GM21447 (cell line): ENCODE data around the gene SASH1.

Experiments
- ATAC-seq: cut with Tn5 transposase; IDR thresholded peaks from one replicate; pipeline ENCODE4 v1.9.1; 2021; ENCODE audit not compliant: unreplicated experiment

SASH1 gene

DNA sequence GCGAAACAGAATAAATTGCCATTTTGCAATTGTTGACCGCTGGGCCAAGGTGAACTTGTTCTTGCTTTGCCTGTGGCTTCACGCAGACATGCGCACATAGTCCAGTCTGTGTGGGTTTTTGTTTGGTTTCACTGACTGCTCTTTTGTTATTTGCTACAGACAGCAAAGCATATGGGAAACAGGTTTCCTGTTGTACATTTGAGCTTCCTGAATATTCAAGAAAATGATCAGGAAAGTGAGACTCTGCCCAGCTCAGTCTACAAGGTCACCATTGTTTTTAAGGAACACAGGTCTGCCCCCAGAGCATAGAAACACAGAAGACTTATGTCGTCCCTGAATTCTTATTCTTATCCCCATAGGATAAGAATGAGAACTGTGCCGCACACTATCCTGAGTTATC, 55.6 kb downstream of the SASH1 start:
- no peak for ATAC-seq

DNA sequence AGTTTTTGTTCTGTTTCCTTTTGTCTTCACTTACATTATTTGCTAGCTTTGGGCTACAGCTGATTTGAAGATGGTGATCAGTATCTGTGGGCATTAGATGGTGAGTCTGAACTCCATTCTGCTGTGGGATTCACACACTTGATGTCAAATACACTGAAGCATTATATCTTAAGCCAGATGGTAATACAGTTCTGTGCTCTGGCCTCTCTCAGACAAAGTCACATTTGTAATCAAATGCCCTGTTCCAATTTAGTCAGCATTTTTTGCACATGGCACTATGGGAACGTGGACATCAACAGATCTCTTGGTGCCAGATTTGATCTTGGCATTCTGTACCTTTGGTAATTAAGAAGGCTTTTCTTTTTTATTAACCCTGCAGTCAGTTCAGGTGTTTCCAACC, 56.0 kb downstream of the SASH1 start:
- no peak for ATAC-seq

DNA sequence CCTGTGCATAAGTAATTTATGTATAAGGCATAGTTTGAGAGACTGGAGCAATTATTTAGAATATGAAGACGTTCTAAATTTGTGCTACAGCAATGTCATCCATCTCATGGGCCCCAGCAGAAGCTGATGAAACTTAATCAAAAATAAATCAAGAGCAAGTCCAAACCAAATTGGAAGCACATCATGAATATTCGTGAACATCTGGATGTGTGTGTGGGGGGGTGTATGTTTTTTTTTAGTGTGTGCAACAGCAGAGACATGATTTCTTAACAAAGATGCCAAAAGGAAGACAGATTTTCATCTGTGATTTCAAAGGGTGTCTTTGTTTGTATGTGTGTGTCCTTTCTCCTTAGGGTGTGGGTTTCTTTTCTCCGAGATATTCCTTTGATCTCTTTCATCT, 58.9 kb downstream of the SASH1 start:
- no peak for ATAC-seq

DNA sequence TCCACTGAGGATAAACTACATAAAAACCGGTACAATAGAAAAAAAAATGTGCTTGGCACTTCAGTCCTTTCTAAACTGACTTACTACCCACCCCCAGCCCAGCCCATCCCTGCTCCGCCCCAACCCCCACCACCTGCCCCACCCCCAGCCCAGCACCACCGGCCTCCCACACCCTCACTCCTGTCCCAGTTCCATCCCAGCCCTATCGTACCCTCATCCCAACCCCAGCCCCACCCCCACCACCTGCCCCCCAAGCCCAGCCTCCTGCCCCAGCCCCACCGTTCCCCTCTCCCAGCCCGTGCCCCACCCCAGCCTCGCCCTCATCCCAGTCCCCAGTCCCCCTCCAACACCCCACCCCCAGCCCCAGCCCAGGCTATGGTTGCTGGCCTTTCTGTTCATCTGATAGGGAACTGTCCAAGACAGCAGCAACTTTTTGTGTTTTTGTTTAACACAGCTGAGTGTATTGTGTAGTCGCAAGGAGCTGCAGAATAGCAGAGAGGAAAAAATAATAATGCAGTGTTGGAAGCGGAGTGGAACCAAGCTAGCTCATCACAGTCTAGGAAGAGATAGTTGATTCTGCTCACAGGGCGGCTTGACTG, 61.9 kb downstream of the SASH1 start:
- no peak for ATAC-seq

DNA sequence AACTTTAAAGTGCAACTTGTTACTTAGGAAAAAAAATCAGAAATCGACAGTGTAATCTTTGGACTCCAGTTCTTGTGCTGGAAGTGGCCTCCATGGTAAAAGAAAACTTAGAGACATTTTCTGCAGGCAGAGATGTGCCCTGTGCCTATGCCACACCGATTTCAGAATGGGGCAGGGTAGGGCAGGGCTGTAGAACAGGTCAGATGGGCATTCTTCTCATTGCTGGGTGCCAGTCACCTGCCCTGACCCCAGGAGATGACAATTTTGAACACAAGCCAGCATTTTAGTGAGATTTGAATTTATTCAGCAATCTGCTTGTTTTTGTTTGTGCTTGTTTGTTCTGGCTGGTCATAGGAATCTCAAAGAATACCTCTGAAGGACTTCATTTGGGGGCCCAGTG, 63.3 kb downstream of the SASH1 start:
- ATAC-seq: no peak

DNA sequence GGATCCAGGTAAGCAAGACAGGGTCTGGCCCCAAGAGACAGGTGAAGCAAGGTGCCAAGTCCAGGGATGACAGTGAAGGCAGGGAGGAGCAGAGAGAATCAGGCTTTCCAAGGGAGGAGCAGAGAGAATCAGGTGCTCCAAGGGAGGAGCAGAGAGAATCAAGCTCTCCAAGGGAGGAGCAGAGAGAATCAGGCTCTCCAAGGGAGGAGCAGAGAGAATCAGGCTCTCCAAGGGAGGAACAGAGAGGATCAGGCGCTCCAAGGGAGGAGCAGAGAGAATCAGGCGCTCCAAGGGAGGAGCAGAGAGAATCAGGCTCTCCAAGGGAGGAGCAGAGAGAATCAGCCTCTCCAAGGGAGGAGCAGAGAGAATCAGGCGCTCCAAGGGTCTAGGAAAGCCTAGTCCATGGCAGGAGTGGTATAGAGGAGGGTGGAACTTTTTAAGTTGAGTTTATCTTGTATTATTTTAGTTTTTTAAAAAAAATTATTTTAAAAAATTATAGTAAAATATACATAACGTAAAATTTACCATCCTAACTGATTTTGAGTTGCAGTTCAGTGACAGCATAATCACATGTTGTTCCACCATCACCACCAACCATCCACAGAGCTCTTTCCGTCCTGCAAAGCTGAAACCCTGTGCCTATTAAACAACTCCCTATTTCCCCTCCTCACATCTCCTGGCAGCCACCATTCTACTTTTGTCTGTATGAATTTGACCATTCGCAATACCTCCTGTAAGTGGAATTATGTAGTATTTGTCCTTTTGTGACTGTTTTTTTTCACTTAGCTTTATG, 64.1 kb downstream of the SASH1 start:
- no peak for ATAC-seq

DNA sequence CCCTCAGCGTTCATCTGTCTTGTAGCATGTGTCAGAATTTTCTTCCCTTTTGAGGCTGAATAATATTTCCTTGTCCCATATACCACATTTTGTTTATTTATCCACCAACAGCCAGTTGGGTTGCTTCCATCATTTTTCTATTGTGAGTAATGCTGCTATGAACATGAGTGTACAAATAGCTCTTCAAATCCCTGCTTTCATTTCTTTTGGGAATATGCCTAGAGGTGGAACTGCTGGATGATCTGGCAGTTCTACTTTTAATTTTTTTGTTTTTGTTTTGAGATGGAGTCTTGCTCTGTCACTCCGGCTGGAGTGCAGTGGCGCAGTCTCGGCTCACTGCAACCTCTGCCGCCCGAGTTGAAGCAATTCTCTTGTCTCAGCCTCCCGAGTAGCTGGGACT, 64.7 kb downstream of the SASH1 start:
- no peak for ATAC-seq

DNA sequence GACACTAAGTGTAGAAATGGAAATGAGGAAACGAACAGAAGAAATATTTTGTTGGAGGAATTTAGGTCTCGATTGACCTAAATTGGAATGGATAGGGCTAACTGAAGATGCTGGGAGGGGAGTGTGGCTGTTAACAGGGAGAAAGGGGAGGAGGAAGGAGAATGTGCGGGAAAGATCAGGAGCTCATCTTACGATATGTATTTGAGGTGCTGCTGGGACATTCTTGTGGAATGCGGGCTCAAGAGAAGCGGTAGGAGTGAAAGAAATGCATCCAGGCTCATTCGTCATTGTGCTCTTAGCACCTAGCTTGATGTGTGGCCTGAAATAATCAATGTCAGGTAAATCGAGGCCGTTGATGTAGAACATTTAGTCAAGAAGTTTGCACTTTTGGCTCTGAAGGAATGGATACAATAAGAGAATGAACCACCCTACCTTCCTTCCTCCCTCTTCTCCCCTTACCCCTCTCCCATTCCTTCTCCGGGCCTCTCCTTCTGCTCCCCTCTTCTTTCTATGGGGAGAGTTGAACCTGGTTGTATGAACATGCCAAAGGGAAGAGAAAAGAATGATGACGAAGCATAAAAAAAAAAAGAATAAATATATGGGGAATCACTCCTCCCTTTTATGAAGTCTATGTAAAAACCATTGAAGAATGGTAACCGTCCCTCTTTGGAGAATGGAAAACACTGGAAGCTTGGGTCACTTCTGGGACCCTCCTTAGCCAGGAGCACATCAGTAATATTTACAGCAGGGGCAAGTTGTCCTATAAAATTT, 70.9 kb downstream of the SASH1 start:
- no peak for ATAC-seq

DNA sequence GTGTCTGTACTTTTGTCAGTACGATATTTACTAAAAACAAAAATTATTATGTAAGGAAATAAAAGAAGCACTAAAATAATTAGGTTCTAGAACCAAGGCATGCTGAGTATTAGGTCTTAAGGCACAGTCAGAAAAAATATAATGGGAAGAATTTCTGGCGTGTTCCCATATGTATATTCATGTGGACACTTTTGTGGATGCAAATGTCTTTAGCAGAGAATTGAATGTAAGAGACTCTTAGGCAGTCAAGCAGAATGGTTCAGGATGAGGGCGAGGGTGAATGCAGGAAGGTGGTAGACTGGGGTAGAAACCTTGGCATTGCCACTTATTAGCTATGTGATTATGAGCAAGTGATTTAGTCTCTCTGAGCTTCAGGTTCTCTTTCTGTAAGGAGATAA, 71.5 kb downstream of the SASH1 start:
- ATAC-seq: no peak

DNA sequence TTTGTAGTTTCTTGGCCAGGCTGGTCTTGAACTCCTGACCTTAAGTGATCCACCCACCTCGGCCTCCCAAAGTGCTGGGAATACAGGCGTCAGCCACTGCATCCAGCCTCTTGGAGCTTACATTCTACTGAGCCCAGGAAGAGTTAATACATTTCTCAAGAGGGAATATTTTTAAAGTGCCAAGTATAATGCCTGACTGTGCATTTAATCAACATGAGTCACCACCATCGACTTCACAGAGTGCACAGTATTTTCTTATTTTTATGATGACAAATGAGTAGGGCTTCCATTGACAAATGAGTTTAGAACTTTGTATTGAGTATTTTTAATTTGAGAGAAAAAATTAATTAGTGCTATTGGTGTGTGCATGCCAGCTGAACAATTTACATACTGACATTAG, 72.2 kb downstream of the SASH1 start:
- no peak for ATAC-seq

DNA sequence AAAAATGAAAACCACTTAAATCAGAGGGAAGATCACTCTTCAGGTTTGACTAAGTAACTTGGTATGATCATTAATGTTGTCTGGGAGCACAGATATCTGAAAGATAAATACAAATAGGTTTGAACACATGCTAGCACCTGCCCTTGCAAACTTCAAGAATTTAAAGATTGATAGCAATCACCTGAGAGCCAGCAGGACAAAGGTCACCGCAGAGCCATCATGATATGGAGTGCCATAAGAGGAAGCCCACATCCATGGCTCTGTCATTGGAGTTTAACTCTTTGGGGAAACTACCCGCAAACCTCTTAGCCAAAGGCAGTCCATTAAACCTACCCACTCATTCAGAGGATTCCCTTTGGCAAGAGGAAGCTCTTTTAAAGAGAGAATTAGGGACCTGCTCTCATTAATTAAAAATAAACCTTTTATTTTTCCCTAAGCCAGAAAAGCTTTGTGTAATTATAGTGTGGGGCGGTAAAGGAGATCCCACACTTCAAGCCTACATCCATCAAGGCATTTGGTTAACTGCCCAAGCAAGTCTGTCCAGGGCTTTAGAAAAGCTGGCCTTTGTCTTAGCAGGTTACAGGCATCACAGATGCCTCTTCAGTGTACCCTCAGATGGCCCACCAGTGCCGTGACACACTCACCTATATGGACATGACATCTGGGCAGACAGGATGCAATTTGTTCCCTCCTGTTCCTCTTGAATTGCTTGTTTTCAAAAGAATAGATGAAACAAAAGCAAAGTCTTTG, 73.0 kb downstream of the SASH1 start:
- ATAC-seq: no peak

DNA sequence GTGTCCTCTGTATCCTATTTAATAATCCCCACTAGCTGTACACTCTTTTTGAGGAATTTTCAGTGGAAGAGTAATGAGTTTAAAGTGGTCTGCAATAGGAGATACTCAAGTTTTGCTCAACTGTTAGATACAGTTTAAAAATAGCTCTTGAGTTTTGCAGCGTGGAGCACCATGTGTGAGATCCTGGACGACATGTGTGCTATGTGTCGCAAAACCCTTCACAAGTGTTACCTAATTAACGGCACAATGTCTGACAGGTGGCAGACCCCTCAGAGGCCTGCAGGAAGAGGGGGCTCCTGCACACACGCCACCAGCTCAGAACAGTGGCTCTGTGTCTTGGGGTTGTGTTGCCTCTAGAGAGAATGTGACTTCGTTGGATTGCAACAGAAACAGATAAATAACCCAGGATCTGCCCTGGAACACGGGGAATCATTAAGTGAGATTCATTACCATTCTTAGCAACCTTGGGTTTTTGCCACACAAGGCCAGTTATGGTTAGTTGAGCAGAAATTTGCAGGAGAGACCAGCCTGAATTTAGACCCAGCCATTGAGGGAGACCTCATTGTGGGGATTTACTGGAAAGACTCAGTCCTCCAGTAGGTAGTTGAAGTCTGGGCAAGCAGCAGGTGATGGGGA, 73.8 kb downstream of the SASH1 start:
- ATAC-seq: no peak

DNA sequence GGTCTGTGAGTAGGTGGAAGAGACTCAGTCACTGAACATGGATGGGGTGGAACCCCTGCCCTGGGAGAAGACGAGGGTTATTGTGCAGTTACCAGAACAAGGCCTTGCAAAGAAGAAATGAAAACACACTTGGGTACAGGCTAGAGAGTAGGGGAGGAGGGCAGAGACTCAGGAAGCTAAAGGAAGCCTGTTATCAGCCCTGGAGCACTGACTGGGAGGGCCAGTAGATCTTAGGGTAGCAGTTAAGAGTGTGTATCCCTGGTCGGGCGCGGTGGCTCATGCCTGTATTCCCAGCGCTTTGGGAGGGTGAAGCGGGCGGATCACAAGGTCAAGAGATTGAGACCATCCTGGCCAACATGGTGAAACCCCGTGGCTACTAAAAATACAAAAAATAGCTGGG, 74.4 kb downstream of the SASH1 start:
- ATAC-seq: no peak

DNA sequence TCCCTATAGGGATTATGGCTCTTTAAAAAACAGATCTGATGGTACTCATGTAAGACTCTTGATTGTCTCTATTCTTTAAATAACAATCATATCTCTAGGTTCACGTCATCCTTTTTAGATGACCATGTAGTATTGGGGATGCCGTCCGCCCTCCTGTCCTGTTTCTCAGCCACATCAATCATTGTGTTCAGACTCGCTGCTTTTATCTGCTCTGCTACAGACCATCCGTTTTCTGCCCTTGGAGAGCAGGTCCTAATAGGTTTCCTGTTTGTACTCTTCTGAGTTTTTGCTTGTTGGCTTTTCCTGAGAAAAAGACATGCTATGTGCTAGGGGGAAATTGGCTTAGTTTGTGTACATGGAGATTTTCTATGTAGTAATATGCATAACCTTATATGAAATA, 76.8 kb downstream of the SASH1 start:
- ATAC-seq: no peak

DNA sequence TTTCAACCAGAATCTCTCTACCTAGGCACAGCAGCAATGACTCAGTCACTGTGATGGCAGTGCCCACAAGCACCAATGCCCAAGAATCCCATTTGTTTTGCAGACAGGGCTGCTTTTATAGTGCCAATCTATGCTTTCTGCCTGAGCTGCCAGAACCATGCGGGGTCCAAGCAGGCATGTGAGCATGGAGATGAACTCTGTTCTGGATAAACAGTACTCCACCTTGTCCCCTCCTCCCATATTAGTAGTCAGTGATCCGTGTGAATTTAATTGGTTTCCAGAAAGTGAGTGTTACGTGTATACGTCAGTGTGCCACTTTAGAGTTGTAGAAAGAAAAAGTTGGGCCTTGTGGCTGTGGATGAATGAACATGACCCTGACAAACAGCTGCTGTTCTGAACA, 79.4 kb downstream of the SASH1 start:
- no peak for ATAC-seq

DNA sequence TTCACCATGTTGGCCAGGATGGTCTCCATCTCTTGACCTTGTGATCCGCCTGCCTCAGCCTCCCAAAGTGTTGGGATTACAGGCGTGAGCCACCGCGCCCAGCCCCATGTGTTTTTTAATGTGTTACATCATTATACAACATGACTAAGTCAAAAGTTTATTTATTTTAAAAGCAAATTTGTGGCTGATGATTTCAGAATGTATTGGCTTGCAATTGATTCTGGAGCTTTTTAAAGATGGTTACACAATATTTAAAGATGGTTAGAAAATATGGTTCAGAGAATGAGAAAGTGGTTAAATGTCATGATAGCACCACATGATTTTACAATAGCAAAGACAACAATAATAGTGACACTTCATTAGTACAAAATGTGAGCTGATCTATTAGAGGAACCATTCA, 80.5 kb downstream of the SASH1 start:
- ATAC-seq: no peak

DNA sequence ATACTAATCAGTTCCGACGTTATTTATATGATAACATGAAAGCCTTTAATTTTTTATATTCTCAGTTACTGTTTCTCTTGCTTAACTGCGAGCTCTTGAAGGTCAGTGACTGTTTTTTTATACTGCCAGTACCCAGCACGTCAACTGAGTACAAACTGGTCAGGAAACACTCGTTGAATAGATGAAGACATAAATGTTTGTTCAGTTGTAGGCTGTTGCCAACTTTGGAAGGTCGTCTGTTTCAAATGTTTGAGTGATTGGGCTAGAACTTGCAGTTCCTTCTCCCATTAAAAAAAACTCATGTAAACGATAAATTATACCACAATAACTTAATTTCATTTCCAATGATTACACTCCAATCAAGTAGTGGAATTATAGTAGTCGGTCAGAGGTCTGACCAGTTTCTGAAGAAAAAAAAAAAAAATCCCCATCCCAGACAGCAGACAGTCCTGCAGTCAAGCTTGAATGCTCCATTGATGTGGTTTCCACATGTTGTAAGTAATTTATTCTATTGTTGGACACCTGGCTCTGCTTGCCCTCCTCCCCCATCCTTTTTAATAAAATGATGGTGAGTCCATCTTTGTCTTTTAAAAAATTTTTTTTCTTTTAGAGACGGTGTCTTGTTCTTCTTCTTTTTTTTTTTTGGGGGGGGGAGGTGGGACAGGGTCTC, 81.1 kb downstream of the SASH1 start:
- no peak for ATAC-seq

DNA sequence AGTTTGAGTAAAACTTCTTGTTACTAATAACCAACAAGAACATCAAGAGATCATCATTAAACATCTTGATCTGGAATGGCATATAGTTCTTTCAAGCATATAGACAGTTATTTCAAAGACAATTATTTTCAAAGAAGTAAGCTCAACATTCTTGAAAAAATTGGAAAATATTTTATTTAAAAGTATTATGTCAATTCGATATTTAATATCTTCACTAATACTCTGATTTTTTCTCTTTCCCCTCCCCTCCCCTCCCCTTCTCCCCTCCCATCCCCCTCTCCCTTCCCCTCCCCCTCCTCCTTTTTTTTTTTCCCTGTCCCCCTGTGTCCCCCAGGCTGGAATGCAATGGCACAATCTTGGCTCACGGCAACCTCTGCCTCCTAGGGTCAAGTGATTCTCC, 82.8 kb downstream of the SASH1 start:
- ATAC-seq: no peak

DNA sequence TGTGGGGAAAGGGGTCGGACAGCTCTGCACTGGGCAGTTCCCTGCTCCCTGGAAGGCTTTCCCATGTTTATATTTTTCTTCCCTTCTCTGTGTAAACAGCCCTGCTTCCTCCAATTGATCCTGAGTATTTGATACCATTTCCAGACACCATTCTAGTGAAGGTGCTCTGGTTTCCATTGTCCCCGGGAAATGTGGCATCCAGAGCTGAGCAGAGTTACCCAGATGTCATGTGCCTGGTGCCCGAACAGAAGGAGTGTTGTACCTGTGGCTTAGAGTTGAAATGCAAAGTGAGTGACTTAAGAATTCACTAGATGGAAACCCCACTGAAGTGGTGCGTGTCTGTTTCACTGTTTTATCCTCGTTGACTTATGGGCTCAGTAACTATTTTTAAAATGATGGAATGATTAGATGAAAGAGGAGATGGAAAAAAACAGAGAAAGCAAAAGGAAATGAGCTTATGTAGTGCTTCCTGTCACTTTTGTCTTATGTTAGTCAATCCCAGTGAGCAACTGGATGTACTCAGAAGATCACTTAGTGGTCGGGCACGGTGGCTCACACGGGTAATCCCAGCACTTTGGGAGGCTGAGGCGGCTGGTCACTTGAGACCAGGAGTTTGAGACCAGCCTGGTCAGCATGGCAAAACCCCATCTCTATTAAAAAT, 83.8 kb downstream of the SASH1 start:
- ATAC-seq: no peak

DNA sequence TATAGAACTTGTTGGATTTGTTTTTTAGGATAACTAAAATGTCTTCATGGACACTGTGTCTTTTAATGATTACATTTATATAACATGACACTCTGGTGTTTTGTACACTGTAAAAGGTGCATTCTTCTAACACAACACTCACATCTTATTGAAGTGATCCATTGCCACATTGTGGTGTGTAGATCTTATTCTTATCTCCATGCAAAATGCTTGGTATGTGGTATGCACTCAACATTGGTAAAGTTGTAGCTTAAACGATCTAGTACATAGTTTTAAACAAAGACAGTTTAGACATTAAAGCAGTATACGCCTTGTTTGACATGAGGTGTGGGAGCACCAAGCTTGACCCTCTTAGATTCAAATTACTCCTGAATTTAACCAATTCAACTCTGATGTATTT, 84.7 kb downstream of the SASH1 start:
- no peak for ATAC-seq
